ENCODE data around the gene ATAD5. TPM values are rescaled to one million over a fixed set of nuclear protein-coding genes. Genes with fewer than 3 reads are reported as not detected.
"Not testable (repeated sequence)": the region's sequence is repeated elsewhere in the genome, so short reads cannot be mapped to it uniquely, and the experiment has no call there.

ATAD5 gene
- total RNA-seq, 1 donor from 2014 or later: 1.5 TPM

GRCh38 chr17:30894236-30894635 lies 62.5 kb downstream of the ATAD5 start:
- ATAC-seq: no peak
- intact Hi-C loops (cut with DNase I): no loop called here
- no peak for DNase-seq (ENCODE audit: low spot score)

GRCh38 chr17:30897311-30897710 lies 65.5 kb downstream of the ATAD5 start:
- no peak for DNase-seq (ENCODE audit: low spot score)
- intact Hi-C loops (cut with DNase I): no loop called here
- ATAC-seq: no peak

GRCh38 chr17:30905742-30906100 lies 74.0 kb downstream of the ATAD5 start:
- intact Hi-C loops (cut with DNase I): no loop called here
- DNase-seq (ENCODE audit: low spot score) (peak; percentile 32), ATAC-seq (peak; percentile 12)

- DNase-seq (ENCODE audit: low spot score) (peak; percentile 92), ATAC-seq (peak; percentile 99)
- intact Hi-C loops (cut with DNase I): no loop called here
Measured at GRCh38 chr17:30906101-30906911, 74.5 kb downstream of the ATAD5 start, which contains the start of gene TEFM. Gene TEFM (minus strand): TSS chr17:30906238. CDS start chr17:30906198, 40 bp downstream.

- intact Hi-C loops (cut with DNase I): no loop called here
- no peak for ATAC-seq
- no peak for DNase-seq (ENCODE audit: low spot score)
Measured at GRCh38 chr17:30908717-30909420, 77.1 kb downstream of the ATAD5 start.

- ATAC-seq; DNase-seq (ENCODE audit: low spot score); intact Hi-C loops (cut with DNase I): not testable (repeated sequence)
Measured at GRCh38 chr17:30910151-30910550, 78.4 kb downstream of the ATAD5 start.

- DNase-seq (ENCODE audit: low spot score) (no peak), ATAC-seq (no peak)
- intact Hi-C loops (cut with DNase I): no loop called here
Measured at GRCh38 chr17:30913955-30914354, 82.2 kb downstream of the ATAD5 start.

GRCh38 chr17:30915833-30916611 lies 84.3 kb downstream of the ATAD5 start:
- no peak for ATAC-seq
- intact Hi-C loops (cut with DNase I): no loop called here
- no peak for DNase-seq (ENCODE audit: low spot score)

- DNase-seq (ENCODE audit: low spot score): no peak
- no peak for ATAC-seq
- intact Hi-C loops (cut with DNase I): no loop called here
Measured at GRCh38 chr17:30917050-30917449, 85.3 kb downstream of the ATAD5 start.

- no peak for ATAC-seq
Measured at GRCh38 chr17:30920282-30920681, 88.5 kb downstream of the ATAD5 start.

GRCh38 chr17:30920683-30921543 lies 89.1 kb downstream of the ATAD5 start:
- DNase-seq (ENCODE audit: low spot score): no peak
- no peak for ATAC-seq
- intact Hi-C loops (cut with DNase I): no loop called here

More at GRCh38 chr17:30920282-30920681, 88.5 kb downstream of the ATAD5 start:
- no peak for DNase-seq (ENCODE audit: low spot score)
- intact Hi-C loops (cut with DNase I): no loop called here

GRCh38 chr17:30921544-30922196 lies 89.9 kb downstream of the ATAD5 start, which contains the start of gene ADAP2:
Gene ADAP2 (plus strand): TSS chr17:30921945. CDS start chr17:30922015, 70 bp downstream.
- ATAC-seq (peak; percentile 85), DNase-seq (ENCODE audit: low spot score) (peak; percentile 70)
- intact Hi-C loops (cut with DNase I): no loop called here

- ATAC-seq: peak; percentile 54
- DNase-seq (ENCODE audit: low spot score): no peak
- intact Hi-C loops (cut with DNase I): no loop called here
Measured at GRCh38 chr17:30922235-30923030, 90.7 kb downstream of the ATAD5 start.

- DNase-seq (ENCODE audit: low spot score) (no peak), ATAC-seq (no peak)
- intact Hi-C loops (cut with DNase I): no loop called here
Measured at GRCh38 chr17:30924341-30924740, 92.6 kb downstream of the ATAD5 start.

GRCh38 chr17:30926516-30926915 lies 94.8 kb downstream of the ATAD5 start:
- intact Hi-C loops (cut with DNase I): no loop called here
- no peak for DNase-seq (ENCODE audit: low spot score)
- no peak for ATAC-seq

- no peak for DNase-seq (ENCODE audit: low spot score)
Measured at GRCh38 chr17:30927756-30928155, 96.0 kb downstream of the ATAD5 start.

GRCh38 chr17:30928584-30928983 lies 96.8 kb downstream of the ATAD5 start:
- no peak for ATAC-seq
- intact Hi-C loops (cut with DNase I): no loop called here
- no peak for DNase-seq (ENCODE audit: low spot score)

More at GRCh38 chr17:30927756-30928155, 96.0 kb downstream of the ATAD5 start:
- no peak for ATAC-seq
- intact Hi-C loops (cut with DNase I): no loop called here
